GM23338 (cell line): ENCODE data around the gene UBXN2A. TPM values are rescaled to one million over a fixed set of nuclear protein-coding genes. Genes with fewer than 3 reads are reported as not detected.
A peak's percentile ranks its signal among the peaks of the same experiment; 100 is the strongest.

Source experiments
- ATAC-seq: fragments of 200-7000 bp; cut with Tn5 transposase; 3 replicates; pipeline ENCODE4 v1.9.1; 2020
- DNase-seq: peaks from one replicate; pipeline ENCODE4 v3.0.0-alpha.2; 2015; ENCODE audit warnings: low spot score
- H2AFZ ChIP-seq: fragments of 200-600 bp; sonication (generic); 2 replicates; pipeline ENCODE4 v1.8.0; 2016; ENCODE audit warnings: antibody characterized with exemption, mild to moderate bottlenecking, moderate library complexity
- H3F3A ChIP-seq: fragments of 200-600 bp; sonication (generic); replicated peaks from 2 replicates; pipeline ENCODE4 v1.8.0; 2017; ENCODE audit warnings: antibody characterized with exemption, mixed run types, low read depth
- H3K27ac ChIP-seq: fragments of 200-600 bp; sonication (generic); 2 replicates; pipeline ENCODE4 v1.6.1; 2016; ENCODE audit warnings: low read depth
- H3K27me3 ChIP-seq: fragments of 200-600 bp; sonication (generic); 2 replicates; pipeline ENCODE4 v1.8.0; 2016; ENCODE audit warnings: mild to moderate bottlenecking, mixed run types, moderate library complexity; ENCODE audit not compliant: insufficient read depth
- H3K36me3 ChIP-seq: fragments of 200-600 bp; sonication (generic); 2 replicates; pipeline ENCODE4 v1.8.0; 2016; ENCODE audit warnings: mild to moderate bottlenecking; ENCODE audit not compliant: insufficient read depth
- H3K4me1 ChIP-seq: fragments of 200-600 bp; sonication (generic); 2 replicates; pipeline ENCODE4 v1.8.0; 2016; ENCODE audit warnings: mild to moderate bottlenecking, moderate library complexity; ENCODE audit not compliant: insufficient read depth
- H3K4me2 ChIP-seq: fragments of 200-600 bp; sonication (generic); 2 replicates; pipeline ENCODE4 v1.7.1; 2017; ENCODE audit warnings: mixed run types
- H3K4me3 ChIP-seq: fragments of 200-600 bp; sonication (generic); 2 replicates; pipeline ENCODE4 v1.6.1; 2016; ENCODE audit warnings: mixed run types
- H3K79me2 ChIP-seq: fragments of 200-600 bp; sonication (generic); replicated peaks from 2 replicates; pipeline ENCODE4 v1.8.0; 2017; ENCODE audit warnings: mild to moderate bottlenecking; ENCODE audit not compliant: insufficient read depth
- H3K9me2 ChIP-seq: fragments of 200-600 bp; sonication (generic); 2 replicates; pipeline ENCODE4 v1.8.0; 2017; ENCODE audit not compliant: insufficient read depth
- H4K20me1 ChIP-seq: fragments of 200-600 bp; sonication (generic); replicated peaks from 2 replicates; pipeline ENCODE4 v1.8.0; 2017; ENCODE audit warnings: mild to moderate bottlenecking; ENCODE audit not compliant: insufficient read depth
- H3K27ac Mint-ChIP-seq: 2 replicates; pipeline ENCODE4 v1.8.0; 2020; ENCODE audit warnings: inconsistent platforms, mild to moderate bottlenecking, moderate library complexity, mixed read lengths
- H3K27me3 Mint-ChIP-seq: 3 replicates; pipeline ENCODE4 v1.8.0; 2022; ENCODE audit warnings: low read depth, mild to moderate bottlenecking, moderate library complexity, mixed read lengths, inconsistent platforms; ENCODE audit not compliant: insufficient read depth, poor library complexity
- H3K36me3 Mint-ChIP-seq: 3 replicates; pipeline ENCODE4 v1.8.0; 2021; ENCODE audit warnings: low read depth, mild to moderate bottlenecking, inconsistent platforms, moderate library complexity, mixed read lengths
- H3K4me1 Mint-ChIP-seq: 3 replicates; pipeline ENCODE4 v1.8.0; 2020; ENCODE audit warnings: mild to moderate bottlenecking, inconsistent platforms, mixed read lengths
- H3K4me3 Mint-ChIP-seq: 3 replicates; pipeline ENCODE4 v1.8.0; 2021; ENCODE audit warnings: moderate library complexity, mild to moderate bottlenecking, inconsistent platforms, mixed read lengths
- H3K9me3 Mint-ChIP-seq: 3 replicates; pipeline ENCODE4 v1.8.0; 2020; ENCODE audit warnings: moderate library complexity, mild to moderate bottlenecking, inconsistent platforms, mixed read lengths
- CREB1 ChIP-seq: fragments of 250-450 bp; sonication (Bioruptor Pico); IDR thresholded peaks from 2 replicates; pipeline ENCODE4 v1.5.0; 2020; ENCODE audit warnings: low read depth, mild to moderate bottlenecking, moderate library complexity
- EZH2 ChIP-seq: fragments of 200-600 bp; sonication (generic); IDR thresholded peaks from one replicate; pipeline ENCODE4 v1.8.0; 2017; ENCODE audit warnings: antibody characterized with exemption, mild to moderate bottlenecking, low read depth; ENCODE audit not compliant: unreplicated experiment
- EZH2phosphoT487 ChIP-seq: fragments of 200-600 bp; sonication (generic); IDR thresholded peaks from one replicate; pipeline ENCODE4 v1.8.1; 2018; ENCODE audit warnings: antibody characterized with exemption; ENCODE audit not compliant: unreplicated experiment
- JUNB ChIP-seq: IDR thresholded peaks from one replicate; pipeline ENCODE4 v1.6.1; 2016; ENCODE audit warnings: antibody characterized with exemption; ENCODE audit not compliant: unreplicated experiment
- NANOG ChIP-seq: IDR thresholded peaks from 2 replicates; pipeline ENCODE4 v1.6.1; 2016; ENCODE audit warnings: antibody characterized with exemption, borderline replicate concordance
- POLR2AphosphoS5 ChIP-seq: IDR thresholded peaks from 2 replicates; pipeline ENCODE4 v1.6.1; 2016; ENCODE audit warnings: antibody characterized with exemption, low read depth
- STAT1 ChIP-seq: IDR thresholded peaks from one replicate; pipeline ENCODE4 v1.6.1; 2016; ENCODE audit warnings: antibody characterized with exemption; ENCODE audit not compliant: unreplicated experiment
- ZNF114 ChIP-seq: fragments of 250-450 bp; sonication (Bioruptor Pico); IDR thresholded peaks from 2 replicates; pipeline ENCODE4 v1.5.0; 2020; ENCODE audit warnings: mild to moderate bottlenecking, moderate library complexity
- ZNF331 ChIP-seq: fragments of 250-450 bp; sonication (Bioruptor Pico); IDR thresholded peaks from 2 replicates; pipeline ENCODE4 v1.5.0; 2020; ENCODE audit warnings: low read depth, mild to moderate bottlenecking, moderate library complexity
- polyA plus RNA-seq: library from polyadenylated mRNA; unstranded; fragments of >200 nt; fragmentation: Nextera tagmentation; extraction: Ambion mirVana; gene quantifications from 2 replicates; pipeline ENCODE4 v1.2.1, GENCODE V29; 2016
- total RNA-seq: library from RNA; depleted of rRNA; stranded (reverse); fragments of >200 nt; shearing (Covaris generic); gene quantifications from 2 replicates; pipeline ENCODE4 v1.2.3, GENCODE V29; 2014
- TF ChIP-seq, protein P1 (sequence below): fragments of 250-450 bp; sonication (Bioruptor Pico); IDR thresholded peaks from 2 replicates; pipeline ENCODE4 v1.5.0; 2020; ENCODE audit warnings: mild to moderate bottlenecking, moderate library complexity
- TF ChIP-seq, protein P2 (sequence below): IDR thresholded peaks from 2 replicates; pipeline ENCODE4 v1.6.1; 2016; ENCODE audit warnings: antibody characterized with exemption
- TF ChIP-seq, protein P3 (sequence below): IDR thresholded peaks from one replicate; pipeline ENCODE4 v1.6.1; 2018; ENCODE audit warnings: antibody characterized with exemption; ENCODE audit not compliant: unreplicated experiment
- TF ChIP-seq, protein P4 (sequence below), 2 experiments: fragments of 200-600 bp in 1 of 2; sonication (generic) in 1 of 2; conservative IDR thresholded peaks; 2 replicates each; pipeline versions ENCODE4 v1.5.1 to v1.6.1; 2016 to 2017; ENCODE audit warnings: antibody characterized with exemption in 2 of 2, low read depth in 2 of 2, mild to moderate bottlenecking in 2 of 2, moderate library complexity in 1 of 2

UBXN2A gene
- total and polyA plus RNA-seq, 2 experiments from 2014 or later = 11.5 to 12.1 TPM

DNA sequence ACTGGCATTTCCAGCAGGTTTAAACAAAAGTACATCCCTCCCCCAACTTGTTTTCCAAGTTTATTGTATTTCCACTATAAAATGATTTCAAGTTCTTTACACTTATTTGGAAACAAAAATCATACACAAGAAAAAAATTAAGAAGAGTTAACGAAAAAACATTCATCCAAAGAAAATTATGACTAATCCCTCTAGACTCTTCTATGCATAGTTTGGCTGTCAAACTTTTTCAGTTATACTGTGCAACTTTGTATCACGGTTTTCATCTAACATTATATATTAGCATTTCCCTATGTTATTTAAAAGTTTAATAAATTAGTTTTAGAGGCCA is 106.3 kb downstream of the UBXN2A start:
- DNase-seq = no peak
- H3K27me3 Mint-ChIP-seq = peaks cover 7% of the 10 kb centered on the region
- no peaks in the 10 kb centered on the region; the same call in 1 of the 2 replicates for H4K20me1 ChIP-seq
- peaks cover 30% of the 10 kb centered on the region for H3K4me1 ChIP-seq
- H3K27me3 ChIP-seq = no peaks in the 10 kb centered on the region
- TF ChIP-seq, protein P1, sequence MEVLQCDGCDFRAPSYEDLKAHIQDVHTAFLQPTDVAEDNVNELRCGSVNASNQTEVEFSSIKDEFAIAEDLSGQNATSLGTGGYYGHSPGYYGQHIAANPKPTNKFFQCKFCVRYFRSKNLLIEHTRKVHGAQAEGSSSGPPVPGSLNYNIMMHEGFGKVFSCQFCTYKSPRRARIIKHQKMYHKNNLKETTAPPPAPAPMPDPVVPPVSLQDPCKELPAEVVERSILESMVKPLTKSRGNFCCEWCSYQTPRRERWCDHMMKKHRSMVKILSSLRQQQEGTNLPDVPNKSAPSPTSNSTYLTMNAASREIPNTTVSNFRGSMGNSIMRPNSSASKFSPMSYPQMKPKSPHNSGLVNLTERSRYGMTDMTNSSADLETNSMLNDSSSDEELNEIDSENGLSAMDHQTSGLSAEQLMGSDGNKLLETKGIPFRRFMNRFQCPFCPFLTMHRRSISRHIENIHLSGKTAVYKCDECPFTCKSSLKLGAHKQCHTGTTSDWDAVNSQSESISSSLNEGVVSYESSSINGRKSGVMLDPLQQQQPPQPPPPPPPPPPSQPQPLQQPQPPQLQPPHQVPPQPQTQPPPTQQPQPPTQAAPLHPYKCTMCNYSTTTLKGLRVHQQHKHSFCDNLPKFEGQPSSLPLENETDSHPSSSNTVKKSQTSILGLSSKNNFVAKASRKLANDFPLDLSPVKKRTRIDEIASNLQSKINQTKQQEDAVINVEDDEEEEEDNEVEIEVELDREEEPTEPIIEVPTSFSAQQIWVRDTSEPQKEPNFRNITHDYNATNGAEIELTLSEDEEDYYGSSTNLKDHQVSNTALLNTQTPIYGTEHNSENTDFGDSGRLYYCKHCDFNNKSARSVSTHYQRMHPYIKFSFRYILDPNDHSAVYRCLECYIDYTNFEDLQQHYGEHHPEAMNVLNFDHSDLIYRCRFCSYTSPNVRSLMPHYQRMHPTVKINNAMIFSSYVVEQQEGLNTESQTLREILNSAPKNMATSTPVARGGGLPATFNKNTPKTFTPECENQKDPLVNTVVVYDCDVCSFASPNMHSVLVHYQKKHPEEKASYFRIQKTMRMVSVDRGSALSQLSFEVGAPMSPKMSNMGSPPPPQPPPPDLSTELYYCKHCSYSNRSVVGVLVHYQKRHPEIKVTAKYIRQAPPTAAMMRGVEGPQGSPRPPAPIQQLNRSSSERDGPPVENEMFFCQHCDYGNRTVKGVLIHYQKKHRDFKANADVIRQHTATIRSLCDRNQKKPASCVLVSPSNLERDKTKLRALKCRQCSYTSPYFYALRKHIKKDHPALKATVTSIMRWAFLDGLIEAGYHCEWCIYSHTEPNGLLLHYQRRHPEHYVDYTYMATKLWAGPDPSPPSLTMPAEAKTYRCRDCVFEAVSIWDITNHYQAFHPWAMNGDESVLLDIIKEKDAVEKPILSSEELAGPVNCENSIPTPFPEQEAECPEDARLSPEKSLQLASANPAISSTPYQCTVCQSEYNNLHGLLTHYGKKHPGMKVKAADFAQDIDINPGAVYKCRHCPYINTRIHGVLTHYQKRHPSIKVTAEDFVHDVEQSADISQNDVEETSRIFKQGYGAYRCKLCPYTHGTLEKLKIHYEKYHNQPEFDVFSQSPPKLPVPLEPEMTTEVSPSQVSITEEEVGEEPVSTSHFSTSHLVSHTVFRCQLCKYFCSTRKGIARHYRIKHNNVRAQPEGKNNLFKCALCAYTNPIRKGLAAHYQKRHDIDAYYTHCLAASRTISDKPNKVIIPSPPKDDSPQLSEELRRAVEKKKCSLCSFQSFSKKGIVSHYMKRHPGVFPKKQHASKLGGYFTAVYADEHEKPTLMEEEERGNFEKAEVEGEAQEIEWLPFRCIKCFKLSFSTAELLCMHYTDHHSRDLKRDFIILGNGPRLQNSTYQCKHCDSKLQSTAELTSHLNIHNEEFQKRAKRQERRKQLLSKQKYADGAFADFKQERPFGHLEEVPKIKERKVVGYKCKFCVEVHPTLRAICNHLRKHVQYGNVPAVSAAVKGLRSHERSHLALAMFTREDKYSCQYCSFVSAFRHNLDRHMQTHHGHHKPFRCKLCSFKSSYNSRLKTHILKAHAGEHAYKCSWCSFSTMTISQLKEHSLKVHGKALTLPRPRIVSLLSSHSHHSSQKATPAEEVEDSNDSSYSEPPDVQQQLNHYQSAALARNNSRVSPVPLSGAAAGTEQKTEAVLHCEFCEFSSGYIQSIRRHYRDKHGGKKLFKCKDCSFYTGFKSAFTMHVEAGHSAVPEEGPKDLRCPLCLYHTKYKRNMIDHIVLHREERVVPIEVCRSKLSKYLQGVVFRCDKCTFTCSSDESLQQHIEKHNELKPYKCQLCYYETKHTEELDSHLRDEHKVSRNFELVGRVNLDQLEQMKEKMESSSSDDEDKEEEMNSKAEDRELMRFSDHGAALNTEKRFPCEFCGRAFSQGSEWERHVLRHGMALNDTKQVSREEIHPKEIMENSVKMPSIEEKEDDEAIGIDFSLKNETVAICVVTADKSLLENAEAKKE (CRISPR knock-in tag) = no peak
- TF ChIP-seq CREB1 (CRISPR knock-in tag) (no peak), NANOG (no peak), POLR2AphosphoS5 (no peak), EZH2phosphoT487 (no peak), JUNB (no peak), ZNF114 (CRISPR knock-in tag) (no peak), EZH2 (no peak), STAT1 (no peak), ZNF331 (no peak)
- TF ChIP-seq, protein P2, sequence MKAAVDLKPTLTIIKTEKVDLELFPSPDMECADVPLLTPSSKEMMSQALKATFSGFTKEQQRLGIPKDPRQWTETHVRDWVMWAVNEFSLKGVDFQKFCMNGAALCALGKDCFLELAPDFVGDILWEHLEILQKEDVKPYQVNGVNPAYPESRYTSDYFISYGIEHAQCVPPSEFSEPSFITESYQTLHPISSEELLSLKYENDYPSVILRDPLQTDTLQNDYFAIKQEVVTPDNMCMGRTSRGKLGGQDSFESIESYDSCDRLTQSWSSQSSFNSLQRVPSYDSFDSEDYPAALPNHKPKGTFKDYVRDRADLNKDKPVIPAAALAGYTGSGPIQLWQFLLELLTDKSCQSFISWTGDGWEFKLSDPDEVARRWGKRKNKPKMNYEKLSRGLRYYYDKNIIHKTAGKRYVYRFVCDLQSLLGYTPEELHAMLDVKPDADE = no peak
- TF ChIP-seq, protein P3, sequence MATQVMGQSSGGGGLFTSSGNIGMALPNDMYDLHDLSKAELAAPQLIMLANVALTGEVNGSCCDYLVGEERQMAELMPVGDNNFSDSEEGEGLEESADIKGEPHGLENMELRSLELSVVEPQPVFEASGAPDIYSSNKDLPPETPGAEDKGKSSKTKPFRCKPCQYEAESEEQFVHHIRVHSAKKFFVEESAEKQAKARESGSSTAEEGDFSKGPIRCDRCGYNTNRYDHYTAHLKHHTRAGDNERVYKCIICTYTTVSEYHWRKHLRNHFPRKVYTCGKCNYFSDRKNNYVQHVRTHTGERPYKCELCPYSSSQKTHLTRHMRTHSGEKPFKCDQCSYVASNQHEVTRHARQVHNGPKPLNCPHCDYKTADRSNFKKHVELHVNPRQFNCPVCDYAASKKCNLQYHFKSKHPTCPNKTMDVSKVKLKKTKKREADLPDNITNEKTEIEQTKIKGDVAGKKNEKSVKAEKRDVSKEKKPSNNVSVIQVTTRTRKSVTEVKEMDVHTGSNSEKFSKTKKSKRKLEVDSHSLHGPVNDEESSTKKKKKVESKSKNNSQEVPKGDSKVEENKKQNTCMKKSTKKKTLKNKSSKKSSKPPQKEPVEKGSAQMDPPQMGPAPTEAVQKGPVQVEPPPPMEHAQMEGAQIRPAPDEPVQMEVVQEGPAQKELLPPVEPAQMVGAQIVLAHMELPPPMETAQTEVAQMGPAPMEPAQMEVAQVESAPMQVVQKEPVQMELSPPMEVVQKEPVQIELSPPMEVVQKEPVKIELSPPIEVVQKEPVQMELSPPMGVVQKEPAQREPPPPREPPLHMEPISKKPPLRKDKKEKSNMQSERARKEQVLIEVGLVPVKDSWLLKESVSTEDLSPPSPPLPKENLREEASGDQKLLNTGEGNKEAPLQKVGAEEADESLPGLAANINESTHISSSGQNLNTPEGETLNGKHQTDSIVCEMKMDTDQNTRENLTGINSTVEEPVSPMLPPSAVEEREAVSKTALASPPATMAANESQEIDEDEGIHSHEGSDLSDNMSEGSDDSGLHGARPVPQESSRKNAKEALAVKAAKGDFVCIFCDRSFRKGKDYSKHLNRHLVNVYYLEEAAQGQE = no peak
- TF ChIP-seq, protein P4, sequence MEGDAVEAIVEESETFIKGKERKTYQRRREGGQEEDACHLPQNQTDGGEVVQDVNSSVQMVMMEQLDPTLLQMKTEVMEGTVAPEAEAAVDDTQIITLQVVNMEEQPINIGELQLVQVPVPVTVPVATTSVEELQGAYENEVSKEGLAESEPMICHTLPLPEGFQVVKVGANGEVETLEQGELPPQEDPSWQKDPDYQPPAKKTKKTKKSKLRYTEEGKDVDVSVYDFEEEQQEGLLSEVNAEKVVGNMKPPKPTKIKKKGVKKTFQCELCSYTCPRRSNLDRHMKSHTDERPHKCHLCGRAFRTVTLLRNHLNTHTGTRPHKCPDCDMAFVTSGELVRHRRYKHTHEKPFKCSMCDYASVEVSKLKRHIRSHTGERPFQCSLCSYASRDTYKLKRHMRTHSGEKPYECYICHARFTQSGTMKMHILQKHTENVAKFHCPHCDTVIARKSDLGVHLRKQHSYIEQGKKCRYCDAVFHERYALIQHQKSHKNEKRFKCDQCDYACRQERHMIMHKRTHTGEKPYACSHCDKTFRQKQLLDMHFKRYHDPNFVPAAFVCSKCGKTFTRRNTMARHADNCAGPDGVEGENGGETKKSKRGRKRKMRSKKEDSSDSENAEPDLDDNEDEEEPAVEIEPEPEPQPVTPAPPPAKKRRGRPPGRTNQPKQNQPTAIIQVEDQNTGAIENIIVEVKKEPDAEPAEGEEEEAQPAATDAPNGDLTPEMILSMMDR (conservative IDR thresholded peaks at IDR 0.05; ENCODE audit: low read depth in 2 of 2) = no peak
- peaks cover 20% of the 10 kb centered on the region; the same call in 1 of the 2 replicates for H3F3A ChIP-seq
- no peaks in the 10 kb centered on the region for H3K9me3 Mint-ChIP-seq
- no peak overlapping the region for H3K27ac Mint-ChIP-seq
- H3K36me3 ChIP-seq = no peaks in the 10 kb centered on the region
- peak overlapping the region; percentile 88 for H3K4me2 ChIP-seq
- ATAC-seq = no peak
- peaks cover 22% of the 10 kb centered on the region for H3K4me1 Mint-ChIP-seq
- H3K79me2 ChIP-seq = peaks cover 66% of the 10 kb centered on the region
- H3K4me3 Mint-ChIP-seq = peak overlapping the region; percentile 96
- H3K27ac ChIP-seq = no peak overlapping the region
- H3K9me2 ChIP-seq = no peaks in the 10 kb centered on the region
- H3K36me3 Mint-ChIP-seq = peaks cover 7% of the 10 kb centered on the region
- H2AFZ ChIP-seq = no peak overlapping the region
- peak overlapping the region; percentile 64 for H3K4me3 ChIP-seq
